HEK293 (cell line): ENCODE data around the gene SHISA9.

Source experiments
- CTCF ChIA-PET: fragments of 350-600 bp; formaldehyde crosslinking; extraction: SDS; loops from one replicate; lab custom pipeline; 2021; ENCODE audit warnings: antibody characterized with exemption; lab: Yijun Ruan, JAX
- POLR2A ChIA-PET: fragments of 300-600 bp; formaldehyde crosslinking; extraction: SDS; loops from one replicate; lab custom pipeline; 2020; ENCODE audit warnings: antibody characterized with exemption, inconsistent platforms; lab: Yijun Ruan, JAX
- H3K27ac ChIP-seq: fragments of 200-500 bp; sonication (Bioruptor generic); 2 replicates; pipeline ENCODE4 v1.5.1; 2014; ENCODE audit warnings: low read depth, low read length, control low read depth, inconsistent platforms; ENCODE audit errors: extremely low read depth
- H3K36me3 ChIP-seq, 2 experiments: fragments of 200-500 bp in 1 of 2; sonication (Bioruptor generic) in 1 of 2; 1 replicate in 1 of 2; 2 replicates in 1 of 2; pipeline ENCODE4 v1.5.1; 2014 to 2017; ENCODE audit warnings: inconsistent platforms in 2 of 2, low read length in 2 of 2; ENCODE audit not compliant: control insufficient read depth in 2 of 2, insufficient read depth in 1 of 2
- H3K4me1 ChIP-seq: fragments of 200-500 bp; sonication (Bioruptor generic); 2 replicates; pipeline ENCODE4 v1.5.1; 2014; ENCODE audit warnings: mild to moderate bottlenecking, low read length, inconsistent platforms; ENCODE audit not compliant: control insufficient read depth, insufficient read depth
- H3K4me3 ChIP-seq: 2 replicates; pipeline ENCODE4 v1.5.1; 2011; ENCODE audit warnings: low read depth, mild to moderate bottlenecking, control low read depth, low read length, moderate library complexity
- H3K9me3 ChIP-seq: fragments of 200-500 bp; sonication (Bioruptor generic); 2 replicates; pipeline ENCODE4 v1.5.1; 2014; ENCODE audit warnings: low read depth, low read length, inconsistent platforms; ENCODE audit not compliant: control insufficient read depth, insufficient read depth
- EGR2 ChIP-seq: fragments of 450-650 bp; formaldehyde crosslinking; IDR thresholded peaks from 2 replicates; pipeline ENCODE4 v1.5.1; 2016; ENCODE audit warnings: low read depth, missing biosample characterization, missing genetic modification characterization
- GLIS2 ChIP-seq: fragments of 450-650 bp; formaldehyde crosslinking; IDR thresholded peaks from 2 replicates; pipeline ENCODE4 v1.5.1; 2016; ENCODE audit warnings: missing biosample characterization, missing genetic modification characterization
- HOXA7 ChIP-seq: sonication (generic); formaldehyde crosslinking; IDR thresholded peaks from 2 replicates; pipeline ENCODE4 v1.8.1; 2022; ENCODE audit warnings: missing genetic modification reagents, borderline replicate concordance
- HOXC10 ChIP-seq: sonication (generic); formaldehyde crosslinking; IDR thresholded peaks from 2 replicates; pipeline ENCODE4 v1.8.1; 2023; ENCODE audit warnings: mild to moderate bottlenecking, missing genetic modification reagents
- KLF10 ChIP-seq: fragments of 450-650 bp; IDR thresholded peaks from 2 replicates; pipeline ENCODE4 v1.5.1; 2018; ENCODE audit warnings: missing biosample characterization, mild to moderate bottlenecking, missing genetic modification characterization
- KLF16 ChIP-seq: fragments of 450-650 bp; formaldehyde crosslinking; IDR thresholded peaks from 2 replicates; pipeline ENCODE4 v1.5.1; 2017; ENCODE audit warnings: missing biosample characterization, missing genetic modification characterization
- REPIN1 ChIP-seq: fragments of 450-650 bp; formaldehyde crosslinking; IDR thresholded peaks from 2 replicates; pipeline ENCODE4 v1.5.1; 2017; ENCODE audit warnings: missing biosample characterization, missing genetic modification characterization, low read depth
- TCF7L2 ChIP-seq: IDR thresholded peaks from 2 replicates; pipeline ENCODE4 v1.6.1; 2011; ENCODE audit warnings: low read depth, mild to moderate bottlenecking, inconsistent platforms, low read length, moderate library complexity, borderline replicate concordance
- ZBTB49 ChIP-seq: fragments of 450-650 bp; formaldehyde crosslinking; IDR thresholded peaks from 2 replicates; pipeline ENCODE4 v1.5.1; 2016; ENCODE audit warnings: missing biosample characterization, missing genetic modification characterization, low read depth
- ZFHX2 ChIP-seq: fragments of 450-650 bp; formaldehyde crosslinking; conservative IDR thresholded peaks from 2 replicates; pipeline ENCODE4 v1.5.1; 2016; ENCODE audit warnings: missing biosample characterization, missing genetic modification characterization
- ZNF140 ChIP-seq: fragments of 450-650 bp; formaldehyde crosslinking; IDR thresholded peaks from 2 replicates; pipeline ENCODE4 v1.5.1; 2016; ENCODE audit warnings: missing biosample characterization, missing genetic modification characterization
- ZNF146 ChIP-seq: fragments of 450-650 bp; formaldehyde crosslinking; IDR thresholded peaks from 2 replicates; pipeline ENCODE4 v1.5.1; 2016; ENCODE audit warnings: missing biosample characterization, missing genetic modification characterization
- ZNF2 ChIP-seq: fragments of 450-650 bp; formaldehyde crosslinking; IDR thresholded peaks from 2 replicates; pipeline ENCODE4 v1.5.1; 2016; ENCODE audit warnings: missing biosample characterization, missing genetic modification characterization
- ZNF214 ChIP-seq: fragments of 450-650 bp; formaldehyde crosslinking; IDR thresholded peaks from 2 replicates; pipeline ENCODE4 v1.5.1; 2017; ENCODE audit warnings: missing biosample characterization, mild to moderate bottlenecking, missing genetic modification characterization, borderline replicate concordance
- ZNF302 ChIP-seq: fragments of 450-650 bp; formaldehyde crosslinking; IDR thresholded peaks from 2 replicates; pipeline ENCODE4 v1.5.1; 2016; ENCODE audit warnings: missing biosample characterization, missing genetic modification characterization, low read depth
- ZNF311 ChIP-seq: fragments of 450-650 bp; formaldehyde crosslinking; IDR thresholded peaks from 2 replicates; pipeline ENCODE4 v1.5.1; 2017; ENCODE audit warnings: missing biosample characterization, missing genetic modification characterization, borderline replicate concordance
- ZNF366 ChIP-seq: fragments of 450-650 bp; formaldehyde crosslinking; conservative IDR thresholded peaks from 2 replicates; pipeline ENCODE4 v1.5.1; 2016; ENCODE audit warnings: missing biosample characterization, missing genetic modification characterization
- ZNF473 ChIP-seq: fragments of 450-650 bp; formaldehyde crosslinking; IDR thresholded peaks from 2 replicates; pipeline ENCODE4 v1.5.1; 2017; ENCODE audit warnings: missing biosample characterization, missing genetic modification characterization
- ZNF549 ChIP-seq: fragments of 450-650 bp; IDR thresholded peaks from 2 replicates; pipeline ENCODE4 v1.5.1; 2018; ENCODE audit warnings: missing biosample characterization, missing genetic modification characterization, mild to moderate bottlenecking, inconsistent platforms, moderate library complexity
- ZNF623 ChIP-seq: fragments of 450-650 bp; formaldehyde crosslinking; IDR thresholded peaks from 2 replicates; pipeline ENCODE4 v1.5.1; 2016; ENCODE audit warnings: missing biosample characterization, missing genetic modification characterization
- ZNF626 ChIP-seq: fragments of 450-650 bp; sonication (Bioruptor Pico); formaldehyde crosslinking; IDR thresholded peaks from 2 replicates; pipeline ENCODE4 v1.5.1; 2018; ENCODE audit warnings: missing biosample characterization, missing genetic modification characterization, inconsistent platforms
- ZNF660 ChIP-seq: fragments of 450-650 bp; IDR thresholded peaks from 2 replicates; pipeline ENCODE4 v1.5.1; 2018; ENCODE audit warnings: missing biosample characterization, mild to moderate bottlenecking, missing genetic modification characterization
- ZNF670 ChIP-seq: fragments of 450-650 bp; formaldehyde crosslinking; IDR thresholded peaks from 2 replicates; pipeline ENCODE4 v1.5.1; 2016; ENCODE audit warnings: missing biosample characterization, missing genetic modification characterization, low read depth
- ZNF707 ChIP-seq: fragments of 450-650 bp; formaldehyde crosslinking; IDR thresholded peaks from 2 replicates; pipeline ENCODE4 v1.5.1; 2016; ENCODE audit warnings: missing biosample characterization, missing genetic modification characterization
- ZNF792 ChIP-seq: fragments of 450-650 bp; formaldehyde crosslinking; IDR thresholded peaks from 2 replicates; pipeline ENCODE4 v1.5.1; 2016; ENCODE audit warnings: missing biosample characterization, missing genetic modification characterization
- TF ChIP-seq, protein P1 (sequence below): fragments of 450-650 bp; formaldehyde crosslinking; IDR thresholded peaks from 2 replicates; pipeline ENCODE4 v1.5.1; 2016; ENCODE audit warnings: missing biosample characterization, missing genetic modification characterization
- TF ChIP-seq, protein P2 (sequence below): fragments of 450-650 bp; formaldehyde crosslinking; IDR thresholded peaks from 2 replicates; pipeline ENCODE4 v1.5.1; 2016; ENCODE audit warnings: missing biosample characterization, missing genetic modification characterization
- TF ChIP-seq, protein P3 (sequence below): fragments of 450-650 bp; formaldehyde crosslinking; IDR thresholded peaks from 2 replicates; pipeline ENCODE4 v1.5.1; 2016; ENCODE audit warnings: missing biosample characterization, missing genetic modification characterization

SHISA9 gene

DNA sequence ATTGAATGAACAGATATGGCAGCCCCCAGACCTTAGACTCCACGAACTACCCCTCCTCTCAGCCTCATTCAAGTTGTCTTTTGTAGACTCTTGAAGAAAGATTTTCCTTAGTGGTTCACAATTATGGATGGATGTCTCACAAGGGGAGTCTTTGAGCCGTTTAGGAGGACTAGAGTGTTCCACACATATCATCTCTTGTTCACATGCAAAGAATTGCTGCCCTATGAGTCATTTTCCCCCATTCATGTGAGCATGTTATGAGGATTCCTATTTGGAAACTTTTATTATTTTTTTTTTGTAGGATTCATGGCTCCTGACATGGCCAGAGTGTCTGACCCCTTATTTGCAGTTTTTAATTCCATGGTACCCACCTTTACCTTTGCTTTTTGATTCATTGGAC is 237.1 kb downstream of the SHISA9 start:
- Histone ChIP-seq H3K36me3 (no peaks in the 10 kb centered on the region), H3K4me1 (no peaks in the 10 kb centered on the region), H3K4me3 (no peak overlapping the region), H3K27ac (no peak overlapping the region), H3K9me3 (no peaks in the 10 kb centered on the region)
- ChIA-PET CTCF (no interaction called here), POLR2A (no interaction called here)
- no peak for TF ChIP-seq ZNF366 (tag by site-specific recombination)

DNA sequence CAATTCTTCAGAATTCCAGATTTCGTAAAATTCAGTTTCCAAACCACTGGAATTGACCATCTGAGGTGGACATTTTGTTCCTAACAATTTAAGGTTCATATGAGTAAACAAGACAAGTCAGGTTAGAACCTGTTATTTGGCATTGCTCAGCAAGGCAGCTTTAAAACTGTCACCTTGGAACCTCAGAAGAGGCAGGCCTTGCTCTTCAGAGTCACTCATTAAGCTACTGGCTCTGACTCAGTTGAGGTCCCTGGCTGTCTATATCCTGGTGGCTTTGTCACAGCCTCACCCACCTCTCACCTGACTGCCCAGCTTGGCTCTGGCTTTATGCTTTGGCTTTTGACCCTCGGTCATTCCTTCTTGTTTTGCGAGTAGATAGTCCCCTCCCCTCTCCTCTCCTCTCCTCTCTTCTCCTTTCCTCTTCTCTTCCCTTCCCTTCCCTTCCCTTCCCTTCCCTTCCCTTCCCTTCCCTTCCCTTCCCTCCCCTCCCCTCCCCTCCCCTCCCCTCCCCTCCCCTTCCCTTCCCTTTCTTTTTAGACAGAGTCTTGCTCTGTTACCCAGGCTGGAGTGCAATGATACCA is 238.4 kb downstream of the SHISA9 start:
- no peak overlapping the region for H3K4me3 ChIP-seq
- POLR2A ChIA-PET, result no interaction called here
- no peaks in the 10 kb centered on the region for H3K4me1 ChIP-seq
- CTCF ChIA-PET, result no interaction called here
- H3K27ac ChIP-seq, result no peak overlapping the region
- TF ChIP-seq HOXC10 (CRISPR knock-in tag) (no peak), REPIN1 (no peak), ZBTB49 (tag by site-specific recombination) (no peak), ZNF707 (tag by site-specific recombination) (no peak), EGR2 (tag by site-specific recombination) (no peak), ZNF670 (no peak), ZNF302 (tag by site-specific recombination) (no peak), KLF16 (tag by site-specific recombination) (no peak), KLF10 (no peak), ZNF549 (tag by site-specific recombination) (no peak), ZNF473 (tag by site-specific recombination) (no peak), HOXA7 (CRISPR knock-in tag) (no peak), ZNF660 (tag by site-specific recombination) (no peak), ZNF146 (tag by site-specific recombination) (no peak), GLIS2 (tag by site-specific recombination) (no peak)
- TF ChIP-seq, protein P1, sequence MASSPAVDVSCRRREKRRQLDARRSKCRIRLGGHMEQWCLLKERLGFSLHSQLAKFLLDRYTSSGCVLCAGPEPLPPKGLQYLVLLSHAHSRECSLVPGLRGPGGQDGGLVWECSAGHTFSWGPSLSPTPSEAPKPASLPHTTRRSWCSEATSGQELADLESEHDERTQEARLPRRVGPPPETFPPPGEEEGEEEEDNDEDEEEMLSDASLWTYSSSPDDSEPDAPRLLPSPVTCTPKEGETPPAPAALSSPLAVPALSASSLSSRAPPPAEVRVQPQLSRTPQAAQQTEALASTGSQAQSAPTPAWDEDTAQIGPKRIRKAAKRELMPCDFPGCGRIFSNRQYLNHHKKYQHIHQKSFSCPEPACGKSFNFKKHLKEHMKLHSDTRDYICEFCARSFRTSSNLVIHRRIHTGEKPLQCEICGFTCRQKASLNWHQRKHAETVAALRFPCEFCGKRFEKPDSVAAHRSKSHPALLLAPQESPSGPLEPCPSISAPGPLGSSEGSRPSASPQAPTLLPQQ (tag by site-specific recombination), result no peak
- TF ChIP-seq, all 188 proteins: peak for 0
- Histone ChIP-seq H3K9me3 (no peaks in the 10 kb centered on the region), H3K36me3 (no peaks in the 10 kb centered on the region)

DNA sequence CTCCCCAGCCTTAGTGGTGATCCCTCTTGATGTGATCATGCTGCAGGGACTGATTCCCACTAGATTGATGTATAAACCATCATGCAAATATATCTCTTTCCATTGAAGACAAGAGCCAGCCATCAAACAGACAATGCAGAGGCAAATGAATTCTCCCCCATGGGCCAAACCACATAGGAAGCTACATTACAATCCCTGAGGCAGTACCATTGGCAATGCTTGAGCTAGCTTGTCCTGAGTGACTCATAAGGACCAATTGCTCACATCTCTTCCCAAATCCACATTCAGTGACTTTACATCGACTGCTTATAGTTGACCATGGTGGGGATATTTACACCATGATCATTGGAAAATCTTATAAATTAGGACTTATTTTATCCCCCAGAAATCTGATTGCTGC is 242.2 kb downstream of the SHISA9 start:
- no peaks in the 10 kb centered on the region for H3K9me3 ChIP-seq
- no peaks in the 10 kb centered on the region for H3K36me3 ChIP-seq
- no peak overlapping the region for H3K4me3 ChIP-seq
- ChIA-PET CTCF (no interaction called here), POLR2A (no interaction called here)
- no peaks in the 10 kb centered on the region for H3K4me1 ChIP-seq
- H3K27ac ChIP-seq, result no peak overlapping the region
- TF ChIP-seq ZNF2 (tag by site-specific recombination), result no peak
- TF ChIP-seq ZNF626 (tag by site-specific recombination), result no peak
- TF ChIP-seq ZFHX2 (tag by site-specific recombination), result no peak
- TF ChIP-seq ZNF140, result no peak
- no peak for TF ChIP-seq ZNF623 (tag by site-specific recombination)
- TF ChIP-seq ZNF214 (tag by site-specific recombination), result no peak
- TF ChIP-seq, protein P2, sequence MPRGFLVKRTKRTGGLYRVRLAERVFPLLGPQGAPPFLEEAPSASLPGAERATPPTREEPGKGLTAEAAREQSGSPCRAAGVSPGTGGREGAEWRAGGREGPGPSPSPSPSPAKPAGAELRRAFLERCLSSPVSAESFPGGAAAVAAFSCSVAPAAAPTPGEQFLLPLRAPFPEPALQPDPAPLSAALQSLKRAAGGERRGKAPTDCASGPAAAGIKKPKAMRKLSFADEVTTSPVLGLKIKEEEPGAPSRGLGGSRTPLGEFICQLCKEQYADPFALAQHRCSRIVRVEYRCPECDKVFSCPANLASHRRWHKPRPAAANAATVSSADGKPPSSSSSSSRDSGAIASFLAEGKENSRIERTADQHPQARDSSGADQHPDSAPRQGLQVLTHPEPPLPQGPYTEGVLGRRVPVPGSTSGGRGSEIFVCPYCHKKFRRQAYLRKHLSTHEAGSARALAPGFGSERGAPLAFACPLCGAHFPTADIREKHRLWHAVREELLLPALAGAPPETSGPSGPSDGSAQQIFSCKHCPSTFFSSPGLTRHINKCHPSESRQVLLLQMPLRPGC (tag by site-specific recombination), result no peak
- no peak for TF ChIP-seq ZNF707 (tag by site-specific recombination)
- TF ChIP-seq ZNF792 (tag by site-specific recombination), result no peak
- TF ChIP-seq, protein P3, sequence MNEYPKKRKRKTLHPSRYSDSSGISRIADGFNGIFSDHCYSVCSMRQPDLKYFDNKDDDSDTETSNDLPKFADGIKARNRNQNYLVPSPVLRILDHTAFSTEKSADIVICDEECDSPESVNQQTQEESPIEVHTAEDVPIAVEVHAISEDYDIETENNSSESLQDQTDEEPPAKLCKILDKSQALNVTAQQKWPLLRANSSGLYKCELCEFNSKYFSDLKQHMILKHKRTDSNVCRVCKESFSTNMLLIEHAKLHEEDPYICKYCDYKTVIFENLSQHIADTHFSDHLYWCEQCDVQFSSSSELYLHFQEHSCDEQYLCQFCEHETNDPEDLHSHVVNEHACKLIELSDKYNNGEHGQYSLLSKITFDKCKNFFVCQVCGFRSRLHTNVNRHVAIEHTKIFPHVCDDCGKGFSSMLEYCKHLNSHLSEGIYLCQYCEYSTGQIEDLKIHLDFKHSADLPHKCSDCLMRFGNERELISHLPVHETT (tag by site-specific recombination), result no peak
- TF ChIP-seq ZNF311 (tag by site-specific recombination), result no peak
- no peak for TF ChIP-seq TCF7L2
